GM18499 (cell line): ENCODE results near the gene SIPA1.
A peak's percentile ranks its signal among the peaks of the same experiment; 100 is the strongest.

ENCODE experiments used
- ATAC-seq: cut with Tn5 transposase; IDR thresholded peaks from one replicate; pipeline ENCODE4 v1.9.1; 2021; ENCODE audit warnings: moderate number of reproducible peaks; ENCODE audit not compliant: insufficient read depth, unreplicated experiment

SIPA1 gene

DNA sequence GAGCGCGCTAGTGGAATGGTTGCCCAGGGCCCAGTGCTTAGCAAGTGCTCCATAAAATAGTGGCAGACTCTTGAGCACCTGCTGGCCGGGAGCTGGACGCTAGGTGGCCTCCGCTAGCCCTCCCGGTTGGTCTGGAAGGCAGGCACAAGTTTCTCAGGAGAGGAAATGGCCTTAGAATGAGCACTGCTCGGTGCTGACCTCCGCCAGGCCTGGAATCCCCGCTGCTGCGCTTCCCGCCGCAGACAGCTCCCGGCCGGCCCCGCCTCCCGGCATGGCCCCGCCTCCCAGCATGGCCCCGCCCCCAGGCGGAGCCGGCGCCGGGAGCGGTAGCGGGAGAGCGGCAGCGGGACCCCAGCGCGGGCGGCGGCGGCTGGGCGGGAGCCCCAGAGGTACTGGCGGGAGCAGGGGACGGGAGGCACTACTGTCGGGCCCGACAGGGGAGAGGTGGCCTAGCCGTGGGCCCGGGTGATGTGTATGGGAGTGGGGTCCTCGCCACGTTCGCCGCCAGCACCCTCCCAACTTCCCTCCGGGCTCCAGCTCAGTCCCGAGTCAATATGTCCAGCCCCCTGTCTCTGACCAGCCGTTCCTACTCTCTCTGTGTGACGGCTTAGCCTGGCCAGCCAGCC is at the start of gene SIPA1:
Gene SIPA1 (plus strand): TSS at position 308 of the 626 bp plus-strand sequence. CDS start 2,821 bp downstream, outside the sequence.
- ATAC-seq = no peak

DNA sequence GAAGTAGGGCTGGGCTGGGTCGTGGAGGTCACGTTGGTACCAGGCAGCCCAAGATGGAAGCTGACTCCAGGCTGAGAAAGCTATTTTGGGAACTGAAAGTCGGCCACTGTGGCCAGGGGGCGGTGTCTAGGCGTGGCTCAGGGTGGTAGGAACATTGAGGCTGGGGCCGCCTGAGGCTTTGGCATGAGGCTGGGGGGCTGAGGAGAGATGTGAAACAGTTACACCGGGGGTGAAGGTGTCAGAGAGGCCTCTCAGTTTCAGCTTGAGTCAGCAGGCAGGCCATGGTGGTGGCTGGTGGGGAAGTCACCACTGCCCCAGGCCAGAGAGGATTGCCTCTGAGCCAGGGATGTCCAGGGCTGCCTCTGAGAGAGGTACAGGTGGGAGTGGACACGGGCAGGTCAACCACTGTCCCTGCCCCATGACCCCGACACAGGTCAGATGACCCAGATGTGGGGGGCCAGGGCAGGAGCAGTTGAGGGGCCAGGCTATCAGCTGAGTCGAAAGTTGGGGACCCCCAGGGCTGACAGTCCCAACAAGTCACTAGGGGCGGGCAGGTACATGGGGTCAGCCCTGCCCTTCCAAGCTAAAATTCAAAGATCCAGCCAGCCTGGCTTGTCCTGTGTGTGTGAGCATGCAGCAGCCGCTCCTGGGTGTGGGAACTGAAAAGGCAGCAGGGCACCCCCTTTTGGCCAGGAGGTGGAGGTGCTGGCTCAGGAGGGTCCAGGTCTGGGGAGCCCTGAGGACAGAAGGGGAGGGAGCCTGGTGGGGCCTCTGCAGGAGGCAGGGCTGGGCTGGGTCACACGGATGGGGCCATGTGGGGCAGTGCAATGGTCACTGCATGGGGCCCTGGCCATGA is 49.5 kb upstream of the SIPA1 start:
- peak; percentile 79 for ATAC-seq

- ATAC-seq = no peak
Observed at GRCh38 chr11:65589444-65590239, 48.3 kb upstream of the SIPA1 start.

DNA sequence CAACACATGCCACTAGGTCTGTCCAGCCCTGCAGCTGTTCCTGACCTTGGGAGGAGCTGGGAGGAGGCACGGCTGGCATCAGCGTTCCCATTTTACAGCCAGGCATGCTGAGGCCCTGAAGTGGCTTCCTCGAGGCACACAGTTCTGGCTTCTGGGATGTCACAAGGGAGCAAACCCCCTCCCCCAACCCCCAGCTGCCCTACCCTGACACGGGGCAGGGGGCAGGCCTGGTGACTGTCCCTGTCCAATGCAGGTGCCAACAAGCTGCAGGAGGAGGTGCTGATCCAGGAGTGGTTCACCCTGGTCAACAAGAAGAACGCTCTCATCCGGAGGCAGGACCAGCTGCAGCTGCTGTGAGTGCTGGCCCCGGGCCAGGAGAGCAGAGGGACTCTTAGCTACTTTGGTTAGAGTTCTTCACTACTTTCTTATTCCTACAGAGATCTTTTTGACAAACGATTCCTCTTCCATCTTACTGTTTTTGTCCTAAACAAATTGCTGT is 47.6 kb upstream of the SIPA1 start:
- no peak for ATAC-seq

DNA sequence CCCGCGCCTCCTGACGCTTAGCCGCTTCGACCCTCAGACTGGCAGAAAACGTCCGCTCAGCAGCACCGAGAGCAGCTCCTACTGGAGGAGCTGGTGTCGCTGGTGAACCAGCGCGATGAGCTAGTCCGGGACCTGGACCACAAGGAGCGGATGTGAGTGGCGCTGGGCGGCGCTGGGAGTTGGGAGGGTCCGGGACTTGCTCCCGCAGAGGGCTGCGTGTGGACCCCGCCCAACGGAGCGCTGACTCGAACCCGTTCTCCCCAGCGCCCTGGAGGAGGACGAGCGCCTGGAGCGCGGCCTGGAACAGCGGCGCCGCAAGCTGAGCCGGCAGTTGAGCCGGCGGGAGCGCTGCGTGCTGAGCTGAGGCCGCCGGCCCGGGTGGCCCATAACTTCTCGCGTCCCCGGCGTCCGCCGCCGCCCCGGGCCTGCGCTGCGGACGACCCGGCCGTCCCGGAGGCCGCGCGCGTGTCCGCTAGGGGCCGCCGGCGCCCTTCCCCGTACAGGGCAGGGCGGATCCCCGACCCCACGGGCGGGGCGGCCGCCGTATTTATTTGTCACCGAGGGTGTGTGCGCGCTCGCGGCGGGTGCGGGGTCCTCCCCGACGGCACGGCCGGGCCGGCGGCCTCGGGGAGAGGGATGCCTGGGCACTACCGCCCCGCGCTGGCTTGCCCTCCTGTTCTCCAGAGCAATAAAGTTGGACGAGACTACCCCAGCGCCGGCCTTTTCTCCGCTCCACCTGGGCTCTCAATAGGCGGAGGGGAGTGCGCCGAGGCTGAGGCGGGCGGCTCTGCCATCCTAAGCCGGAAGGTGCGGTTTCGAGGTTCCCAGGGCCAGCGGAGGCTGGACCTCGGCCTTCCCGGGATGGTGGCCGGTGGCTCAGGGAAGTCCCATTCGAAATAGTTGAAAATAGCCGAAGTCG is 45.7 kb upstream of the SIPA1 start:
- ATAC-seq = no peak

DNA sequence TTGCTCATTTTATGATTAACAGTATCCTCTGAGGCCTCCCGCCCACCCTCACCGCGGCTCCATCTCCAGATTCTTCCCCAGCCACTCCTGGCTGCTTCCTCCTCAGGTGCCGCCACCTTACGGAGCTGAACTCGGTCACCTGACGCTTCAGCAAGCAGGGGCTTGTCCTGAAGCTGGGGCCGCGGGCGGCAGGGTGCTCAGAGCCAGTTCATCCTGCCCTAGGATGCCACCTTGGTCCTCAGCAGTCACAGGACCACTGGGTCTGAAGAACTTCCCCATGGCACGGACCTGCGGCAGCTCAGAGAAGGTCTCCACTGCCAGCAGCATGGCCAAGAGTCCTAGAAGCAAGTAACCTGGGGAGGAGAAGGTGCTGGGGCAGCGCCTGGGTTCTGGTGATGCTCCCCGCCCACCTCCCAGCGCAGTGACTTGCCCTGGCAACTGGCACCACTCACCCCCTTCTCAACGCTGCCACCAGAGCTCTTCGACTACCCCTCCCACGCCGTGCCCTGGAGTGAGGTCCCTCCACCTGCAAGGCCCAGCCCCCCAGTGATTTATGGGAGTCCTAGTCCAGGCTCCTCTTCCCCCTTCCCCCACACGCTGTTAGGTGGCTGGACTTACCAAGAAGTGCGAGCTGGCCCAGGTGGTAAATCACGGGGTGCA is 44.9 kb upstream of the SIPA1 start:
- no peak for ATAC-seq

- no peak for ATAC-seq
Observed at GRCh38 chr11:65593518-65594414, 44.1 kb upstream of the SIPA1 start.

DNA sequence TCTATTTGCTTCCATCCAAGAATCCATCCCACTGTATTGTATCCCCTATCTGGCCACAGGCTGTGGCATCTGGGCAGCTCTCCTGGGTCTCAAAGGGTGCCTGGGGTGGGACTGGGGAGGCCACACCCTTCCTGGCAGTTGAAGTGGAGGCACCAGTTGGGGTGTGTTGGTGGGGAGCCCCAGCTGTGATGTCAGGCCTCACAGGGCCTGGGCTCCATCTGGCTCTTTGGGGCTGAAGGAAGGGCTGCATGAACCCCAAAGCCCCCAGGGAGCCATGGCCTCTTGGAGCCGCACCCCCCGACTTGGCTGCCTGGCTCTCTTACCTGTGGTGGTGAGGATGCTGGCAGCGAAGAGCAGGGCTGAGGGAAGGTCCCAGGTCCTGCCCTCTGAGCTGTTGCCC is 42.8 kb upstream of the SIPA1 start:
- ATAC-seq = no peak

DNA sequence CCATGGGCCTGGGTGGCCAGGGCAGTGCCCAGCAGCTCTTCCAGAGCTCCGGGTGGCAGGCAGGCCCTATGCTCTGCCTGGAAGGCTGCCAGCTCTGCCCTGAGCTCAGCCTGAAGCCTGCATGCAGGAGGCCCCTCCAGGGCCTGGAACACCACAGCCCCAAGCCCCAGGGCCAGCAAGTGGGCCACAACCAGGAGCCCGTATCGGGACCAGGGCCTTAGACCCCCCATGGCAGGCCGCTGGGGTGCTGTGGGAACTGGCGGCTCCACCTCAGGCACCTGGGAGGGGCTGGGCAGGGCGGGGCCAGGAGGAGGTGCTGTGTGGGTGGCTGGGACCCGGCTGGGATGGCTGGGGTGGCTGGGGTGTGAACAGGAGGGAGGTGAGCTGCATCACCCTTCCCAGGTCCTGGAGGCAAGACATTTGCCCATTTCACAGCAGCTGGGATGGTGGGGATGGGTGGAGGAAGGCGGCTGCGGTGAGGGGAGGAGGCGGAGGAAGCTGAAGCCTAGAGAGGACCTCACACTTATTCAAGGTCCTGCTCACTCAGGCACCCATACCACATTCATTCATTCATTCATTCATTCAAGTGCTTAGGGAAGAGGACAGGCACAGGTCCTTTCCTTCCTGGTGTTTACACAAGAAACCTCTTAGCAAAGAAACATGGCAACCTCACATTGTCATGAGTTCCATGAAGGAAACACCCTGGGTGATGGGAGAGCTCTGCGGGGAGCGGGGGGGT is 42.2 kb upstream of the SIPA1 start, which contains the start of gene KCNK7:
Gene KCNK7 (minus strand): TSS at position 258 of the 739 bp plus-strand sequence. CDS start 28 bp downstream, at position 230.
- ATAC-seq = no peak

- ATAC-seq = no peak
Observed at GRCh38 chr11:65596520-65596919, 41.4 kb upstream of the SIPA1 start.

GRCh38 chr11:65598258-65598699 is 39.6 kb upstream of the SIPA1 start:
- ATAC-seq = no peak

DNA sequence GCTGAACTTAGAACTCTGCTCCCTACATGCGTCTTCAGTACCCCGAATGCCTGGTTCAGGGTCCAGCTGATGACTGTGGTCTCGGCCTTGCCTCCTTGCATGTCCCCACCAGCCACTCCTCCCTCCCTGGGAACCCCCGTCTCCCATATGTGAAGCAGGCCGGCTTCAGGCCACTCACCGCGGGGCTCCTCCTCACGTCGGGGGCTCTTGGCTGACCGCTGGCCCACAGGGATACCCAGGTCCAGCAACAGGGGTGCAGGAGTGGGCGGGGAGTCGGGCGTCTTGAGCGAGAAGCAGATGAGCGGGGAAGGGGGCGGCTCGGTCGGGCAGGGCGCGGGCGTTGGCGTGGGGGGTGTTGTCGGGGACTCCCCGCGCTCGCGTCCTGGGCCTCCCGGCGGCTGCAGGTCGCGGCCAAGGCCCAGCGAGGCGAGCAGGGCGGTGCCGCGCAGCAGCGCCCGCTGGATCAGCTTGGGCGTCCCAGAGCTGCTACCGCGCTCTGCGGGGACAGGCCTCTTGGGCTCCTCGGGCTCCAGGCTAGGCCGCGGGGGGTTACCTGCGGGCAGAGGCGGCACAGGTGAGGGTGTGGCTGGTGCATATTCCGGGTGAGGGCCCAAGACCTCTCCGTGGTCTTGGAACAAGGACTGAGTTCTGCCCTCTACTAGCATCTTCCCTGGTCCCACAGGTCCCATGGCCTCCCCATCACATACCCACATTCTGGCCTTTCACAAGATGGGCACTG is 38.5 kb upstream of the SIPA1 start:
- no peak for ATAC-seq

- no peak for ATAC-seq
Observed at GRCh38 chr11:65599955-65600246, 38.0 kb upstream of the SIPA1 start.

DNA sequence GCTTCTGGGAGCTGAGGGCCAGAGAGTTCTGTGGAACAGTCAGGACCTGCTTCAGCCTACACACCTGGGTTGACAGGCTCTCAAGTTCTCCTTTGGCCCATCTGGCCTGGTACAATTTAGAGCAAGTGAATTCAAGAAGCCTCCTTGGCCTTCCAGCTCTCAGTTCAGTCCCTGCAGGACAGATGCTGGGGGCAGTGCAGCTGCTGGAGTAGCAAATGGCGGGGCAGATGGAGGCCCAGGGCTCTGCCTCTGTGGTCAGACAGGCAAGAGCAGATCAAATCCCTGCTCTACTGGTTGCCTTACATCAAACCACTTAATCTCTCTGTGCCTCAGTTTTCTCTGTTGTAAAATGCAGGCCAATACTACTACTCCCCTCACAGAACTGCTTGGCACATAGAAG is 33.6 kb upstream of the SIPA1 start:
- no peak for ATAC-seq

- no peak for ATAC-seq
Observed at GRCh38 chr11:65606876-65607613, 30.9 kb upstream of the SIPA1 start.
